Measurements from ENCODE around the gene PTPN18. TPM values are rescaled to one million over a fixed set of nuclear protein-coding genes. Genes with fewer than 3 reads are reported as not detected.
"Not testable (repeated sequence)": the region's sequence is repeated elsewhere in the genome, so short reads cannot be mapped to it uniquely, and the experiment has no call there.

The PTPN18 gene

DNA sequence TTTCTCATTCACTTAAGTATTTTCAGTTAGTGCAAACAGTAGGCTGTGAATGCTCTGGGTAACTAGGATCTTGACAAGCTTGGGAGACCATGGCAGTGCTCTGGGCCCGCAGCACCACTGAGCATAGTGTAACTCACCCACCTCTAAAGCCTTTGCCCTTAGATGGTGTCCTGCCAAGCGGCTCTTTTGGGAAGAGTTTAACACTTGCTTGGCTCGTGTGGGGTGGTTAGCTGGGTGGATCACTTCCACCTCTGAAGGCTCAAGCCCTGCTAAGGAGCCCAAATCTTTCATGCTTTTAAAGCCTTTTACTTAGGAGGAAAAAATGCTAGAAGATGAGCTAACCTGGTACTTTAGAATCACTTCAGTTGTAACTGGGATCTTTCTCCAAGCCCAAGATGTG is 33.9 kb downstream of the PTPN18 start:
- H3K9ac ChIP-seq (ENCODE audit: low read depth, low read length) = no peak overlapping the region
- no peaks in the 10 kb centered on the region for H3K9me3 ChIP-seq (replicated peaks; ENCODE audit: low read length)
- peaks cover 12% of the 10 kb centered on the region for H3K4me1 ChIP-seq (ENCODE audit: control insufficient read depth, insufficient read depth, low read length)
- no peak overlapping the region for H3K4me2 ChIP-seq (ENCODE audit: low read length)
- H3K36me3 ChIP-seq (ENCODE audit: insufficient read depth, low read length) = no peaks in the 10 kb centered on the region
- H3K27me3 ChIP-seq (ENCODE audit: control insufficient read depth, insufficient read depth, low read length) = no peaks in the 10 kb centered on the region
- no peak overlapping the region for H3K4me3 ChIP-seq (ENCODE audit: low read length)

DNA sequence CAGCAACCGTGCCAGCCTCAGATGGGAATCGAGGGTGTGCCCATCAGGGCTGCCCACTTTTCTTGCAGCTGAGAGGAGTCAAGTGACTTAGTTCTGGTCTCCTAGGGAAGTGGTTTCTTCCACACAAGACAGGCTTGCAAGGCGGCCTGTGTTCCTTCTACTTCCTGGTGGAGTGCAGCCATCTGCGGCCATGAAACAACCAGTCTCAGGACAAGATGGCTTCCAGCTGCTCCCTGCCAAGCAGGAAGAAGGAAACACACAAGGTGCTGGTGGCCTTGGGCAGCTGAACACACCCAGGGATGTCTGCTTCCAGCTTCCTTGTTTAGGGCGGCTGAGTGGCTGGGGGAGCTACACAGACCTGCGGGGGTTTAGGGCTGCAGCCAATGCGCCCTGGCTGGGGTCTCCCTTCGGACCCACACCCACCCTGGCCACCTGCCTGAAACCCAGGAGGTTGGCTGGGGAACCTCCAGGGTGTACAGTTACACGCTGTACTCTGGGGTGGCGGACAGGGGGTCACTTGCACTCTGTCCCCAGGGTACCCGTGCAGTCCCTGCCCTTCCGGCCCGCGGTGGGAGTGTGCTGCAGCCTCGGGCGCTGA is 34.7 kb downstream of the PTPN18 start:
- Histone ChIP-seq H3K4me2 (ENCODE audit: low read length) (peak overlapping the region; percentile 89), H3K27me3 (ENCODE audit: control insufficient read depth, insufficient read depth, low read length) (no peaks in the 10 kb centered on the region), H3K36me3 (ENCODE audit: insufficient read depth, low read length) (no peaks in the 10 kb centered on the region), H3K4me1 (ENCODE audit: control insufficient read depth, insufficient read depth, low read length) (peaks cover 12% of the 10 kb centered on the region), H3K4me3 (ENCODE audit: low read length) (peak overlapping the region; percentile 77), H3K9ac (ENCODE audit: low read depth, low read length) (peak overlapping the region; percentile 79), H3K9me3 (replicated peaks; ENCODE audit: low read length) (no peaks in the 10 kb centered on the region)

DNA sequence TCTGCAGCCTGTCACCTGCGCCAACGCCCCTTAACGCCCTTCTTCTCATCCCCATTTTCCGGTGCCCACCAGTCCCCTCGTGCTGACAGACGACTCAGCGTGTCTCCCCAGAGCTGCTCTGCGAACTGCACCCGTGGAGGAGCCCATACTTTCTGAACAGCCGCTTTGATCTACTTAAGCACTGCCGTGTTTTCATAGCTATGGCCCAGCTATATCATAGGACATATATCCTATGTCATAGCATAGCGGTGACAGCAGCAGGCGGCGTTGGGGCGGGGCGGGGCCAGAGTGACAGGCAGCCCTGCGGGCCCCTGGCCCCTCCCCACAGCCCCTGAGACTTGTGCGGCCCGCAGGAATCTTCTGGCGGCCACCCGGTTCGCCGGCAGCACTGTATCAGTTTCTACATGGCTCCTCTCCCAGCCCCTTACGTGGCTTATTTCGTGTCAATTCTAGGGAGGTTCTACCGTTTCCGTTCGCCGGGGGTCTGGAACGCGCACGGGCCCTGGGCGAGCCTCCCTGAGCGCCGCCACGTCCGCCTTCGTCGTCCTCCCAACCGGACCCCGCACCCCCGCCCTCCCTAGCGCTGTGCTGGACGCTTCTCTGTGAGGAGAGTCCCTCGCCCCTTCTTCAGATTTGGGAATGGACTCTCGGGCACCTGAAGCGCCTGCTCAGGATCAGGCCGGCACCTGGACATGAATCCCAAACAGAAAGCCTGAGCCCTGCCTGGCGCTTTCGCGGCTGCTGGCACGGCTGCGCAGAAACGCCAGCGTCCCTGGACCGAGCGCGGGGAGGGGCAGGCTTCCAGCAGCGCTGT is 35.4 kb downstream of the PTPN18 start:
- Histone ChIP-seq H3K36me3 (ENCODE audit: insufficient read depth, low read length) (no peaks in the 10 kb centered on the region), H3K4me1 (ENCODE audit: control insufficient read depth, insufficient read depth, low read length) (peaks cover 12% of the 10 kb centered on the region), H3K4me2 (ENCODE audit: low read length) (peak overlapping the region; percentile 89), H3K9ac (ENCODE audit: low read depth, low read length) (peak overlapping the region; percentile 79), H3K27me3 (ENCODE audit: control insufficient read depth, insufficient read depth, low read length) (no peaks in the 10 kb centered on the region), H3K4me3 (ENCODE audit: low read length) (peak overlapping the region; percentile 77), H3K9me3 (replicated peaks; ENCODE audit: low read length) (no peaks in the 10 kb centered on the region)

DNA sequence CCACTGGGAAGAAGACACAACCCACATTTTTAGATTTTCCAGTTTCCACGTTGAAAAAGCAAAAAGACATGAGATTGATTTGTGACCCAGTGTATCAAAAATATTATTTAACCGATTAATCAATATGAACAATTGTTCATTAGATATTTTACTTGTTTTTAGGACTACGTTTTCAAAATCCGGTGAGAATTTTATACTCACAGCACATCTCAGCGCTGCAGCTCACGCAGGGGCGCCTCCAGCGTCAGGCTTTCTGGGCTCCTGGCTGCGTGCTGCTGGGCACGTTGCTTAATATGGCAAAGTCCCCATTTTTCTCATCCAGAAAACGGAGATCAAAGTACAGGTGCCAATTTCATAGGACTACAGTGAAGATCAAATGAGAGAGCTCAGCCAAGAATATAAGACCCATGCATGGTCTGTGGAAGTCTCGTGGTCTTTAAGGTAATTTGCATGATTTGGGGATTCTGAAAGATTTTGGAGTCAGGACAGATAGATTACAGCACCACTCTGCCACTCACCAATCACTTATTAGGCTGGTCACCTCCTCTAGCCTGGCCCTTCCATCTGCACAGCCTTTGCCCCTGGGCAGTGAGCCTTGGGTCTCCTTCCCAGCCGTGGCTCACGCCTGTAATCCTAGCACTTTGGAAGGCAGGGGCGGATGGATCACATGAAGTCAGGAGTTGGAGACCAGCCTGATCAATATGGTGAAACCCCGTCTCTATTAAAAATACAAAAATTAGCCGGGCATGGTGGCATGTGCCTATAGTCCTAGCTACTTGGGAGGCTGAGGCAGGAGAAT is 36.2 kb downstream of the PTPN18 start:
- Histone ChIP-seq H3K9me3 (replicated peaks; ENCODE audit: low read length) (no peaks in the 10 kb centered on the region), H3K4me2 (ENCODE audit: low read length) (peak overlapping the region; percentile 89), H3K36me3 (ENCODE audit: insufficient read depth, low read length) (no peaks in the 10 kb centered on the region), H3K9ac (ENCODE audit: low read depth, low read length) (peak overlapping the region; percentile 79), H3K4me3 (ENCODE audit: low read length) (peak overlapping the region; percentile 77), H3K27me3 (ENCODE audit: control insufficient read depth, insufficient read depth, low read length) (no peaks in the 10 kb centered on the region), H3K4me1 (ENCODE audit: control insufficient read depth, insufficient read depth, low read length) (peaks cover 12% of the 10 kb centered on the region)

DNA sequence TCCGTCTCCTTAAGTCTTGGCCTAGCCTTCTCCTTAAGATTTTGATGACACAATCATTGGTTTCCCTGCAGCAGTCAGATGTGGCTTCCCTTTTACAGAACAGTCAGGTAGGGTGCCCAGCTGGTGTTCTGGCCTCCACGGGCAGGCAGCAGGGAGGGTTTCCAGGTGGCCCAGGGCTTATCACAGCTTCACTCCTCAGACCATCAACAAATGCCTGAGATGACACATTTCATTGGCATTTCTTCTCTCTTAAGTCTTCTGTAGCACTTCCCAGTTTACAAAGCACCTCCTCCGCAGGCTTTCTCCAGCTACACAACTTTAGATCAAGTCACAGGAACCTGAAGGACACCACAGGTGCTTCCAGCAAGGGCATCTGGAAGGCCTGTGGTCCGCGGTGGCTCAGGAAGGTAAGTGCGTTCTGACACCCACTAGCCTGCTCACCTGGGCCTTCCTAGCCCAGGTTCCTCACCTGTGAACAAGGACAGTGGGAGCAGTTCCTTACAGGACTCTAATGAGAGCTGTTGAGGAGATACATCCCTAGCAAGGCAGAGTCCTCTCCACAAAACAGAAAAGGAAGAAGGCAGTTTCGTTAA is 37.6 kb downstream of the PTPN18 start:
- peaks cover 12% of the 10 kb centered on the region for H3K4me1 ChIP-seq (ENCODE audit: control insufficient read depth, insufficient read depth, low read length)
- H3K36me3 ChIP-seq (ENCODE audit: insufficient read depth, low read length) = no peaks in the 10 kb centered on the region
- H3K4me2 ChIP-seq (ENCODE audit: low read length) = no peak overlapping the region
- no peaks in the 10 kb centered on the region for H3K9me3 ChIP-seq (replicated peaks; ENCODE audit: low read length)
- no peak overlapping the region for H3K9ac ChIP-seq (ENCODE audit: low read depth, low read length)
- H3K27me3 ChIP-seq (ENCODE audit: control insufficient read depth, insufficient read depth, low read length) = no peaks in the 10 kb centered on the region
- no peak overlapping the region for H3K4me3 ChIP-seq (ENCODE audit: low read length)

DNA sequence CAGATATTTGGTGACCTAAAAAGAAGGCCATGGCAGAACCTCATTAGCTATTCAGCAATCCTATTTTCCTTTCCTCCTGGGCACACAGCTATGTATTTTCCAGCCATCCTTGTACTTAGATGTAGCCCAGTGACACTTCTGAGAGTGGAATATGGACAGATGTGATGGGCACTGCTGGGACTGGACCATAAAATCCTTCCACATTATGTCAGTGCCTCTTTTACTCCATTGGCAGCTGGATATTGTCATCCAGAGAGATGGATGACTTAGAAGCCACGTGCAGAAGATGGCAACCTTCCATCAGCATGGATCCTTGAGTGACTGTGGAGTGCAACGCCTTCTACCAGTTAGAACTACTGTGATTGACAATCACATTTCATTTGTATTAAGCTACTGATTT is 50.4 kb downstream of the PTPN18 start:
- H3K36me3 ChIP-seq (ENCODE audit: insufficient read depth, low read length); H3K4me1 ChIP-seq (ENCODE audit: control insufficient read depth, insufficient read depth, low read length); H3K9ac ChIP-seq (ENCODE audit: low read depth, low read length); H3K4me2 ChIP-seq (ENCODE audit: low read length); H3K9me3 ChIP-seq (replicated peaks; ENCODE audit: low read length); H3K27me3 ChIP-seq (ENCODE audit: control insufficient read depth, insufficient read depth, low read length); H3K4me3 ChIP-seq (ENCODE audit: low read length): not testable (repeated sequence)

DNA sequence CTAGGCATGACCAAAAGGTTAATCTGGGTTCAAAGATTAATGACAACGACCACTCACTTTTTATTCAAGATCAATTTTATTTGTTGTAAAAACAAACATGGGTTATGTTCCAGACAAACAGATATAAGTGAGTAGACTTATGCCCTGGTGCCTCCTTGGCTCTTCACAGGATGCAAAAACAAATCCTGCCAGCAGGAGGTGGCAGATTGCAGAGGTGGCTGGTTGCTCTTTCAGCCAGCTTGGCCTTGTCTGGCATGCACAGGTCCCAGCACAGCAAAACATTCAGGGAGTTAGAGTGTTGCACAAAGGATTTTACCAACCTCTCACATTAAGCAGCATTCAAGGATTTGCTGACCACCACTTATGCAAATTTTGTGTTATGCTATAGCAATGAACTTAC is 60.8 kb downstream of the PTPN18 start:
- H3K4me2 ChIP-seq (ENCODE audit: low read length); H3K27me3 ChIP-seq (ENCODE audit: control insufficient read depth, insufficient read depth, low read length); H3K9me3 ChIP-seq (replicated peaks; ENCODE audit: low read length); H3K36me3 ChIP-seq (ENCODE audit: insufficient read depth, low read length); H3K4me3 ChIP-seq (ENCODE audit: low read length); H3K9ac ChIP-seq (ENCODE audit: low read depth, low read length); H3K4me1 ChIP-seq (ENCODE audit: control insufficient read depth, insufficient read depth, low read length): not testable (repeated sequence)

DNA sequence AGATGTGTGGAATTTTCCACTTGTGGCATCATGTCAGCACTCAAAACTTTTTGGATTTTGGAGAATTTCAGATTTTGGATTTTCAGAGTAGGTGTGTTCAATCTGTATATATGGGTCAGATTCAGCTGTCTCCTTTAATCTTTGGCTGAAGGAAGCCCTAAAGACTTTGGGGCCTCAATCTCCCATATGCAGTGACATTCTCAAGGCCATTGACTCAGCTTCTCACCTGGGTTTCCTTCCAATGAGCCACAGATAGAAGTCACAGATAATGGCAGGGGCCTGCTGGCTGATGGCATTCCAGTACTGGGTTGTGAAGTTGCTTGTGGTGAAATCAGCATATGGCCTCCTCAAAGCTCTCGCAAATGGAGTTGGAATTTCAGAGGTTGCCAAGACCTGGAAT is 63.0 kb downstream of the PTPN18 start:
- H3K4me2 ChIP-seq (ENCODE audit: low read length); H3K4me1 ChIP-seq (ENCODE audit: control insufficient read depth, insufficient read depth, low read length); H3K9me3 ChIP-seq (replicated peaks; ENCODE audit: low read length); H3K4me3 ChIP-seq (ENCODE audit: low read length); H3K36me3 ChIP-seq (ENCODE audit: insufficient read depth, low read length); H3K27me3 ChIP-seq (ENCODE audit: control insufficient read depth, insufficient read depth, low read length); H3K9ac ChIP-seq (ENCODE audit: low read depth, low read length): not testable (repeated sequence)

Small RNAs within 50 kb of the gene (small RNA-seq; reads per million reads assigned to genes)
- not detected for gene AC132479.1
